Left ventricle myocardium inferior (tissue), 1 donor: ENCODE data around the gene CYBC1. TPM values are rescaled to one million over a fixed set of nuclear protein-coding genes. Genes with fewer than 3 reads are reported as not detected.

Experiments used
- DNase-seq: peaks from one replicate; pipeline ENCODE4 v3.0.0-alpha.2; 2020
- H3K27ac ChIP-seq: fragments of 200-600 bp; replicated peaks from 2 replicates; pipeline ENCODE4 v1.8.0; 2021
- H3K27me3 ChIP-seq: fragments of 200-600 bp; 2 replicates; pipeline ENCODE4 v1.8.0; 2021; ENCODE audit warnings: low read depth
- H3K36me3 ChIP-seq: fragments of 200-600 bp; 2 replicates; pipeline ENCODE4 v1.8.0; 2021
- H3K4me1 ChIP-seq: fragments of 200-600 bp; 2 replicates; pipeline ENCODE4 v1.8.0; 2021
- H3K4me3 ChIP-seq: fragments of 200-600 bp; 2 replicates; pipeline ENCODE4 v1.8.0; 2021; ENCODE audit warnings: mild to moderate bottlenecking, moderate library complexity
- H3K9me3 ChIP-seq: fragments of 200-600 bp; replicated peaks from 2 replicates; pipeline ENCODE4 v1.8.0; 2021
- CTCF ChIP-seq: fragments of 200-600 bp; IDR thresholded peaks from 2 replicates; pipeline ENCODE4 v1.8.0; 2021; ENCODE audit warnings: antibody characterized with exemption, mild to moderate bottlenecking, borderline replicate concordance
- intact Hi-C: fragments of 100-400 bp; cut with micrococcal nuclease; formaldehyde crosslinking; loops from one replicate; pipeline ENCODE4 v1.11.0; 2022
- total RNA-seq: library from RNA; stranded (reverse); fragmentation: NEBNext Ultra II Directional; extraction: Animal tissue kit (Norgen Biotek cat#: 25700); gene quantifications from one replicate; pipeline ENCODE4 v1.2.1, GENCODE V29; 2021
- donor health status: DM: no; HTN: yes; CAD: no; lungs with severe emphysema.

The CYBC1 gene
- total RNA-seq, 1 donor from 2014 or later = 23.8 TPM

- H3K4me3 ChIP-seq = peak overlapping the region; percentile 17
- peaks cover 32% of the 10 kb centered on the region for H3K4me1 ChIP-seq
Measured at GRCh38 chr17:82494236-82495055, 43.9 kb upstream of the CYBC1 start.

GRCh38 chr17:82493226-82493781, 42.8 kb upstream of the CYBC1 start:
- DNase-seq = no peak
- TF ChIP-seq CTCF = no peak
- Histone ChIP-seq H3K27me3 (no peaks in the 10 kb centered on the region), H3K9me3 (no peaks in the 10 kb centered on the region), H3K4me3 (no peak overlapping the region), H3K36me3 (peaks cover 5% of the 10 kb centered on the region), H3K4me1 (peaks cover 42% of the 10 kb centered on the region), H3K27ac (no peak overlapping the region)
- intact Hi-C loops = loop anchor here (10.0 kb wide), 1 partner anchor 61 kb away; no protein-coding TSS in a partner anchor

More at GRCh38 chr17:82494236-82495055, 43.9 kb upstream of the CYBC1 start:
- H3K27me3 ChIP-seq = no peaks in the 10 kb centered on the region
- H3K36me3 ChIP-seq = no peaks in the 10 kb centered on the region
- H3K27ac ChIP-seq = peak overlapping the region; percentile 67
- intact Hi-C loops = loop anchor here (10.0 kb wide), 1 partner anchor 60 kb away; no protein-coding TSS in a partner anchor
- DNase-seq = peak; percentile 81
- no peaks in the 10 kb centered on the region for H3K9me3 ChIP-seq
- TF ChIP-seq CTCF = peak; percentile 90

GRCh38 chr17:82492643-82493225, 42.2 kb upstream of the CYBC1 start:
- no peak for DNase-seq
- intact Hi-C loops = loop anchor here (10.0 kb wide), 1 partner anchor 62 kb away; no protein-coding TSS in a partner anchor
- Histone ChIP-seq H3K9me3 (no peaks in the 10 kb centered on the region), H3K36me3 (peaks cover 11% of the 10 kb centered on the region), H3K27me3 (no peaks in the 10 kb centered on the region), H3K4me1 (peaks cover 42% of the 10 kb centered on the region), H3K4me3 (no peak overlapping the region), H3K27ac (no peak overlapping the region)
- TF ChIP-seq CTCF = no peak

- Histone ChIP-seq H3K27me3 (no peaks in the 10 kb centered on the region), H3K9me3 (no peaks in the 10 kb centered on the region), H3K36me3 (peaks cover 23% of the 10 kb centered on the region), H3K4me1 (peaks cover 40% of the 10 kb centered on the region), H3K27ac (no peak overlapping the region), H3K4me3 (no peak overlapping the region)
- TF ChIP-seq CTCF = no peak
- DNase-seq = no peak
- intact Hi-C loops = loop anchor here (10.0 kb wide), 1 partner anchor 63 kb away; no protein-coding TSS in a partner anchor
Measured at GRCh38 chr17:82491533-82491932, 41.0 kb upstream of the CYBC1 start.

- H3K27ac ChIP-seq = no peak overlapping the region
- H3K4me1 ChIP-seq = peaks cover 40% of the 10 kb centered on the region
- intact Hi-C loops = loop anchor here (10.0 kb wide), 1 partner anchor 64 kb away; no protein-coding TSS in a partner anchor
- no peaks in the 10 kb centered on the region for H3K9me3 ChIP-seq
- peaks cover 26% of the 10 kb centered on the region for H3K36me3 ChIP-seq
- no peak for TF ChIP-seq CTCF
- H3K4me3 ChIP-seq = no peak overlapping the region
- H3K27me3 ChIP-seq = no peaks in the 10 kb centered on the region
- DNase-seq = no peak
Measured at GRCh38 chr17:82491196-82491530, 40.6 kb upstream of the CYBC1 start.
